Measurements from ENCODE around the gene TEKTIP1.

TEKTIP1 gene

GRCh38 chr19:3503036-3503572 is 35.9 kb upstream of the TEKTIP1 start:
- TF ChIP-seq GATA2 (IDR thresholded peaks at IDR 0.05; ENCODE audit: low read depth, low read length) (no peak), GATA3 (IDR thresholded peaks at IDR 0.05; ENCODE audit: low read depth, low read length) (no peak)

- TF ChIP-seq GATA2 (IDR thresholded peaks at IDR 0.05; ENCODE audit: low read depth, low read length) (no peak), GATA3 (IDR thresholded peaks at IDR 0.05; ENCODE audit: low read depth, low read length) (no peak)
These were observed 34.2 kb upstream of the TEKTIP1 start for GRCh38 chr19:3504735-3505134.

- TF ChIP-seq GATA3 (IDR thresholded peaks at IDR 0.05; ENCODE audit: low read depth, low read length) (no peak), GATA2 (IDR thresholded peaks at IDR 0.05; ENCODE audit: low read depth, low read length) (peak; percentile 95)
These were observed 33.2 kb upstream of the TEKTIP1 start, which contains the start of gene FZR1 for GRCh38 chr19:3505598-3506383. TSS of gene FZR1 (plus strand) at chr19:3506311. CDS start at chr19:3522990, 16,679 bp downstream.

- TF ChIP-seq GATA2 (IDR thresholded peaks at IDR 0.05; ENCODE audit: low read depth, low read length), result no peak
- TF ChIP-seq GATA3 (IDR thresholded peaks at IDR 0.05; ENCODE audit: low read depth, low read length), result no peak
These were observed 32.3 kb upstream of the TEKTIP1 start for GRCh38 chr19:3506384-3507340.

- TF ChIP-seq GATA3 (IDR thresholded peaks at IDR 0.05; ENCODE audit: low read depth, low read length) (no peak), GATA2 (IDR thresholded peaks at IDR 0.05; ENCODE audit: low read depth, low read length) (no peak)
These were observed 31.4 kb upstream of the TEKTIP1 start for GRCh38 chr19:3507371-3508120.

- TF ChIP-seq GATA2 (IDR thresholded peaks at IDR 0.05; ENCODE audit: low read depth, low read length) (no peak), GATA3 (IDR thresholded peaks at IDR 0.05; ENCODE audit: low read depth, low read length) (no peak)
These were observed 30.0 kb upstream of the TEKTIP1 start for GRCh38 chr19:3508771-3509535.

- TF ChIP-seq GATA3 (IDR thresholded peaks at IDR 0.05; ENCODE audit: low read depth, low read length) (no peak), GATA2 (IDR thresholded peaks at IDR 0.05; ENCODE audit: low read depth, low read length) (no peak)
These were observed 29.4 kb upstream of the TEKTIP1 start for GRCh38 chr19:3509566-3509989.

GRCh38 chr19:3510727-3511126 is 28.2 kb upstream of the TEKTIP1 start:
- TF ChIP-seq GATA3 (IDR thresholded peaks at IDR 0.05; ENCODE audit: low read depth, low read length) (no peak), GATA2 (IDR thresholded peaks at IDR 0.05; ENCODE audit: low read depth, low read length) (no peak)

- TF ChIP-seq GATA3 (IDR thresholded peaks at IDR 0.05; ENCODE audit: low read depth, low read length) (no peak), GATA2 (IDR thresholded peaks at IDR 0.05; ENCODE audit: low read depth, low read length) (no peak)
These were observed 27.3 kb upstream of the TEKTIP1 start for GRCh38 chr19:3511506-3512251.

- no peak for TF ChIP-seq GATA2 (IDR thresholded peaks at IDR 0.05; ENCODE audit: low read depth, low read length)
- TF ChIP-seq GATA3 (IDR thresholded peaks at IDR 0.05; ENCODE audit: low read depth, low read length), result no peak
These were observed 26.3 kb upstream of the TEKTIP1 start for GRCh38 chr19:3512562-3513228.

- no peak for TF ChIP-seq GATA3 (IDR thresholded peaks at IDR 0.05; ENCODE audit: low read depth, low read length)
- TF ChIP-seq GATA2 (IDR thresholded peaks at IDR 0.05; ENCODE audit: low read depth, low read length), result no peak
These were observed 25.5 kb upstream of the TEKTIP1 start for GRCh38 chr19:3513229-3514140.
